Suprapubic skin (tissue), 4 donors: ENCODE data around the gene CSTF3. TPM values are rescaled to one million over a fixed set of nuclear protein-coding genes. Genes with fewer than 3 reads are reported as not detected.
"Not testable (repeated sequence)": the region's sequence is repeated elsewhere in the genome, so short reads cannot be mapped to it uniquely, and the experiment has no call there.

Experiments
- DNase-seq, 2 donors: peaks; one replicate each; pipeline ENCODE4 v3.0.0-alpha.2; 2019; ENCODE audit warnings: low spot score in 2 of 2
- H3K27ac ChIP-seq: fragments of 200-600 bp; sonication (generic); one replicate; pipeline ENCODE4 v1.5.1; 2019
- H3K27me3 ChIP-seq: fragments of 200-600 bp; sonication (generic); one replicate; pipeline ENCODE4 v1.5.1; 2019
- H3K36me3 ChIP-seq: fragments of 200-600 bp; sonication (generic); one replicate; pipeline ENCODE4 v1.5.1; 2019
- H3K4me1 ChIP-seq: fragments of 200-600 bp; sonication (generic); one replicate; pipeline ENCODE4 v1.5.1; 2019
- H3K4me3 ChIP-seq: fragments of 200-600 bp; sonication (generic); one replicate; pipeline ENCODE4 v1.5.1; 2019; ENCODE audit warnings: mild to moderate bottlenecking
- H3K9me3 ChIP-seq: fragments of 200-600 bp; sonication (generic); one replicate; pipeline ENCODE4 v1.5.1; 2019
- EP300 ChIP-seq: sonication (generic); formaldehyde crosslinking; IDR thresholded peaks from one replicate; pipeline ENCODE4 v1.6.1; 2017; ENCODE audit warnings: antibody characterized with exemption
- POLR2A ChIP-seq, 2 donors: fragments of 450-650 bp; IDR thresholded peaks; one replicate each; pipeline ENCODE4 v1.6.1; 2017; ENCODE audit warnings: antibody characterized with exemption in 2 of 2, mild to moderate bottlenecking in 2 of 2, moderate library complexity in 2 of 2
- POLR2AphosphoS5 ChIP-seq, 3 donors: sonication (generic); formaldehyde crosslinking; IDR thresholded peaks; one replicate each; pipeline ENCODE4 v1.6.1; 2017; ENCODE audit warnings: antibody characterized with exemption in 3 of 3
- WGBS: methylation state at CpG from one replicate; pipeline ENCODE4 v1.1.5; 2018; 5-methylcytosine and 5-hydroxymethylcytosine counted together
- total RNA-seq, 4 donors: library from RNA; depleted of rRNA; stranded (reverse); fragments of >200 nt; gene quantifications; one replicate each; pipeline ENCODE4 v1.1.0, GENCODE V29; 2016
- TF ChIP-seq, protein P1 (sequence below), 2 donors: fragments of 200-600 bp in 1 of 2; fragments of 450-650 bp in 1 of 2; sonication (generic) in 1 of 2; IDR thresholded peaks; one replicate each; pipeline ENCODE4 v1.5.1; 2016 to 2019; ENCODE audit warnings: antibody characterized with exemption in 2 of 2, mild to moderate bottlenecking in 1 of 2, moderate library complexity in 1 of 2

Gene CSTF3
- total RNA-seq, 4 donors from 2014 or later, result 10.8 to 23.3 (median 12.4) TPM

DNA sequence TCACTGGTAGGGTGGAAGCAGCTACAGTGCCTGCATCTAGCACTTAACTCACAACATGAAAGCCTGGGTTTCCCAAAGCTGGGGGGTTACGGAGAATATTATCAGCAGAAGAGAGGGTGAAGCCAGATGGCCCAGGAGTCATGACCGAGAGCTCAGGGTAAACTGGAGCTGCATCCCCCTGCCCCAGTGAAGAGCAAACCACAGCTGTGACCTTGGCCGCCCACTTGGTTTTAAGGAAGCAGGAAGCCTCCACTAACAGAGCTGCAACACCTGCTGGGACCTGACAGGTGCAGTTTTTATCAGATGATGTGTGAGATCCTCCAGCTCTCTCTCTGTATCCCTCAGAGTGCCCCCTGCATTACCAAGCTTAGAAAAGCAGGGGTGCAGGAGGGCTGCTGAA is 101.0 kb downstream of the CSTF3 start:
- Histone ChIP-seq H3K27ac (no peak overlapping the region), H3K36me3 (peaks cover 32% of the 10 kb centered on the region), H3K4me3 (no peak overlapping the region), H3K4me1 (peaks cover 44% of the 10 kb centered on the region), H3K9me3 (no peaks in the 10 kb centered on the region), H3K27me3 (no peaks in the 10 kb centered on the region)
- TF ChIP-seq, protein P1, sequence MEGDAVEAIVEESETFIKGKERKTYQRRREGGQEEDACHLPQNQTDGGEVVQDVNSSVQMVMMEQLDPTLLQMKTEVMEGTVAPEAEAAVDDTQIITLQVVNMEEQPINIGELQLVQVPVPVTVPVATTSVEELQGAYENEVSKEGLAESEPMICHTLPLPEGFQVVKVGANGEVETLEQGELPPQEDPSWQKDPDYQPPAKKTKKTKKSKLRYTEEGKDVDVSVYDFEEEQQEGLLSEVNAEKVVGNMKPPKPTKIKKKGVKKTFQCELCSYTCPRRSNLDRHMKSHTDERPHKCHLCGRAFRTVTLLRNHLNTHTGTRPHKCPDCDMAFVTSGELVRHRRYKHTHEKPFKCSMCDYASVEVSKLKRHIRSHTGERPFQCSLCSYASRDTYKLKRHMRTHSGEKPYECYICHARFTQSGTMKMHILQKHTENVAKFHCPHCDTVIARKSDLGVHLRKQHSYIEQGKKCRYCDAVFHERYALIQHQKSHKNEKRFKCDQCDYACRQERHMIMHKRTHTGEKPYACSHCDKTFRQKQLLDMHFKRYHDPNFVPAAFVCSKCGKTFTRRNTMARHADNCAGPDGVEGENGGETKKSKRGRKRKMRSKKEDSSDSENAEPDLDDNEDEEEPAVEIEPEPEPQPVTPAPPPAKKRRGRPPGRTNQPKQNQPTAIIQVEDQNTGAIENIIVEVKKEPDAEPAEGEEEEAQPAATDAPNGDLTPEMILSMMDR (IDR thresholded peaks at IDR 0.05), result no peak
- TF ChIP-seq POLR2AphosphoS5 (IDR thresholded peaks at IDR 0.05) (no peak), POLR2A (IDR thresholded peaks at IDR 0.05) (no peak), EP300 (no peak)
- 97% methylated on average over 3 of the region's 3 CpGs for WGBS
- DNase-seq, result no peak

DNA sequence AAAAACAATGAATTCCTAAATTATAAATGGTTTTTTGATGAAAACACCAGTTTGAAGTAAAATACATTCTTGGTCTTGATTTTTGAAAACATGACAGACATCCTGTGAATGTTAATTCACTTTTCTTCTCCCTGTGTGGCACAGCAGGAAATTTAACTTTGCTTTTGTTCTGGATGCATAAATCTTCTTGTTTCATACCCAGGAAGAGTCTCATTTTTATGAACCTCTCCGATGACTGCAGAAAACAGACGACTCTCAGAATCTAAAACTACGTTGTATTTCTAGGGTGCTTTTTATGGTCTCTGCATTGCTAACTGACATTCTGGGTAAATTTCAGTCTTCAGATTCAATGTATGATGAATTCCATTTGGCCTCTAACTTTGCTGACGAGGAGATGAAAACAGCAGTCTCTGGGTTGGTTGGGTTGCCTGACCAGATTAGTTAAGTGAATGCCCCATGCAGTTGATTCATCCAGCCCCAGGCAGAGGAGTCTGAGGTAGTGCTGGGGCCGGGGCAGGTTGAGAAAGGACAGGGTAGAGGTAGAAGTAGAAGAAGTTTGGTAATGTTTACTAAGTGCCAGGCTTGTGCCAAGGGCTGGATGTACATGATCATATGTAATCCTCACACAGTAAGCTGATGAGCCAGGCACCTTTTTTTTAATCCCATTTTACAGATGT is 101.8 kb downstream of the CSTF3 start:
- TF ChIP-seq POLR2AphosphoS5 (IDR thresholded peaks at IDR 0.05) (no peak), POLR2A (IDR thresholded peaks at IDR 0.05) (no peak), EP300 (no peak)
- TF ChIP-seq, protein P1 (IDR thresholded peaks at IDR 0.05), result no peak
- DNase-seq, result no peak
- H3K9me3 ChIP-seq, result no peaks in the 10 kb centered on the region
- H3K4me3 ChIP-seq, result no peak overlapping the region
- H3K27ac ChIP-seq, result no peak overlapping the region
- peaks cover 35% of the 10 kb centered on the region for H3K36me3 ChIP-seq
- no peaks in the 10 kb centered on the region for H3K27me3 ChIP-seq
- 68% methylated on average over 5 of the region's 5 CpGs for WGBS
- peaks cover 36% of the 10 kb centered on the region for H3K4me1 ChIP-seq

DNA sequence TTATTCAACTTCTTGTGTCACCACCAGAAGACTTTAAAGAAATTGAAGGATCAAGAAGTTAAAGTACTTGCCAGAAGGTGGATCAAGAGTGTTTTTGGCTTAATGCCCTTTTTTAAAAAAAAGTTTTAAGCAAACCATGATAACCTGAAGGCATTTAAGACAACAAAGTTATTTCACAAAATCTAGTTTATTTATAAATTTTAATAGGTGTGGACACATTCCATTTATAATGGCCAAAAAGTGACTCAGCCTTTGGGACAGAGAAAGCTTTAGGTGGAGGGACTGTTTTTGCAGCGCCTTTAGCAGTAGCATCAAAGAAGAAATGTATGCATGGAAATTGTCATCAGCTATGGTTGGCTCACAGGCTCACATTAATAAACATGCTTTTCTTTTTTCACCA is 104.0 kb downstream of the CSTF3 start:
- Histone ChIP-seq H3K4me3 (no peak overlapping the region), H3K27ac (no peak overlapping the region), H3K36me3 (peaks cover 35% of the 10 kb centered on the region), H3K4me1 (peaks cover 19% of the 10 kb centered on the region), H3K9me3 (no peaks in the 10 kb centered on the region), H3K27me3 (no peaks in the 10 kb centered on the region)
- no peak for DNase-seq
- TF ChIP-seq, protein P1 (IDR thresholded peaks at IDR 0.05), result no peak
- TF ChIP-seq POLR2A (IDR thresholded peaks at IDR 0.05) (no peak), EP300 (no peak), POLR2AphosphoS5 (IDR thresholded peaks at IDR 0.05) (no peak)
- 60% methylated on average over 1 of the region's 1 CpG for WGBS

DNA sequence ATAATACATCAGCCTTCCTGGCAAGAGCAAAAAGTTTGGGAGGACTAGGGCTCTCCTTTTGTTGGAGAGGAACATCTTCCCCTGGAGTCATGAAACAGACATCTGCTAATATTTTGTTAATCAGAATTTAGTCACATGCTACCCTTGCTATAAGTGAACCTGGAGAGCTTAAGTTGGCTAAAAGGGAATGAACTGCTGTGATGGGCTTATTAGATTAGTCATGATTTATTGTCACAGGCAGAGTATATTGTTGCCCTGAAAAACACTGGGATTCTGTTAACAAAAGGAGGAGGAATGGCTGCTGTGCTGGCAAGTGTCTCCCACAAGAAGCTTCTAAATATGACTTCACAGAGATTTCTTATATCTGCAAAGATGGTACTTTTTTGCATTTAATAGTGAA is 105.9 kb downstream of the CSTF3 start:
- no peak overlapping the region for H3K27ac ChIP-seq
- H3K4me3 ChIP-seq, result no peak overlapping the region
- H3K4me1 ChIP-seq, result peaks cover 12% of the 10 kb centered on the region
- TF ChIP-seq POLR2AphosphoS5 (IDR thresholded peaks at IDR 0.05) (no peak), EP300 (no peak), POLR2A (IDR thresholded peaks at IDR 0.05) (no peak)
- TF ChIP-seq, protein P1 (IDR thresholded peaks at IDR 0.05), result no peak
- no peaks in the 10 kb centered on the region for H3K27me3 ChIP-seq
- H3K9me3 ChIP-seq, result no peaks in the 10 kb centered on the region
- peaks cover 29% of the 10 kb centered on the region for H3K36me3 ChIP-seq
- no peak for DNase-seq

DNA sequence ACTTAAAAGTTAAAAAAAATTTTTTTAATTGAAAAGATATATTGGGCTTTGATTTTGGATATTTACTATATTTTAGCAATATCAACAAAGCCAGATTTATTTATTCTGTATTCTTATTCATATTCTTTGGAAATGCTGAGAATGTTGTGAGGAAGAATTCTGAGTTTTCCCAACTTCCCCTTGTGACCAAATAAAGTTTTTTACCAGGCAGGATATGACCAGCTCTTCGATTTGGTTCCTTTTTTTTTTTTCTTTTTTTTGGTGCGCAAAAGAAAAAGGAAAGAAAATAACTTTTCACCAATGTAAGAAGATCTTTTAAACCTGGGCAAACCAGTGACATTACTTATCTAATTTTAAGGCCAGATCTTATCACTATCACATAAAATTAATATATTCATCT is 109.0 kb downstream of the CSTF3 start:
- peak overlapping the region; percentile 38 for H3K27ac ChIP-seq
- H3K36me3 ChIP-seq, result peaks cover 7% of the 10 kb centered on the region
- DNase-seq, result no peak
- peaks cover 5% of the 10 kb centered on the region for H3K4me1 ChIP-seq
- TF ChIP-seq POLR2A (IDR thresholded peaks at IDR 0.05) (no peak), POLR2AphosphoS5 (IDR thresholded peaks at IDR 0.05) (no peak), EP300 (no peak)
- TF ChIP-seq, protein P1 (IDR thresholded peaks at IDR 0.05), result no peak
- 74% methylated on average over 2 of the region's 2 CpGs for WGBS
- no peaks in the 10 kb centered on the region for H3K27me3 ChIP-seq
- H3K9me3 ChIP-seq, result no peaks in the 10 kb centered on the region
- no peak overlapping the region for H3K4me3 ChIP-seq

DNA sequence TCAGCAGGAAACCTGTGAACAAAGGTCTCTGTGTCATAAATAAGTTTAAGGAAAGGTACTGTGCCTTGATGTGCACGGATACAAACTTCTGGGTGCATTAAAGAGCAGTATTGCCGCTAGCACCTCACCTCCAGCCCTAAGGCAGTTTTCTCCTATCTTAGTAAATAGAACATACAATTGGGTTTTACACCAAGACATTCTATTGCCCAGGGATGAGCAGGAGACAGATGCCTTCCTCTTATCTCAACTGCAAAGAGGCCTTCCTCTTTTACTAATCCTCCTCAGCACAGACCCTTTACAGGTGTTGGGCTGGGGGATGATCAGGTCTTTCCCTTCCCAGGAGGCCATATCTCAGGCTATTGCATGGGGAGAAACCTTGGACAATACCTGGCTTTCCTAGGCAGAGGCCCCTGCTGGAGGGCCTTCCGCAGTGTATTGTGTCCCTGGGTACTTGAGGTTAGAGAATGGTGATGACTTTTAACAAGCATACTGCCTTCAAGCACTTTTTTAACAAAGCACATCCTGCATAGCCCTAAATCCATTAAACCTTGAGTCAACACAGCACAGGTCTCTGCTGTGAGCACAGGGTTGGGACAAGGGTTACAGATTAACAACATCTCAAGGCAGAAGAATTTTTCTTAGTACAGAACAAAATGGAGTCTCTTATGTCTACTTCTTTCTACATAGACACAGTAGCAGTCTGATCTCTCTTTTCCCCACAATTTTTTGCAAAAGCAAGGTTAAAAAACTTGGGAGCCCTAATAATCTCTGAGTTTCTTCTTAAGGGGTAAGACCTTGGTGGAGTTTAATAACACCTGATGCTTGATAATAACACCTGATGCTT is 111.5 kb downstream of the CSTF3 start:
- not testable (repeated sequence) for H3K27me3 ChIP-seq, H3K9me3 ChIP-seq, H3K27ac ChIP-seq, H3K36me3 ChIP-seq, DNase-seq, H3K4me3 ChIP-seq
- H3K4me1 ChIP-seq, result peaks cover 16% of the 10 kb centered on the region
- WGBS, result 84% methylated on average over 3 of the region's 3 CpGs

DNA sequence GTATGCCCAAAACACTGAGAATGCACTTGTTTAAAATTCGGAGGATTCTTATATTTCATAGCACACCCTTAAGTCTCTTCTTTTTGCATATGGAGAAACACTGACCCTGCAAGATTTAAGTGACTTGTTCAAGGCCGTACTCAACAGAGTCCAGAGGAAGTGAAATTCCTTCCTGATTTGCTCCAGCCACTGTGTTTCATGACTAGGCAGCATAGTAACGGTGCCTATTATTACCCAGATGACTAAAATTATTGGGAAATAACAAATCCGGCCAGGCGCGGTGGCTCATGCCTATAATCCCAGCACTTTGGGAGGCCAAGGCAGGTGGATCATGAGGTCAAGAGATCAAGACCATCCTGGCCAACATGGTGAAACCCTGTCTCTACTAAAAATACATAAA is 112.6 kb downstream of the CSTF3 start:
- not testable (repeated sequence) for H3K9me3 ChIP-seq, H3K4me3 ChIP-seq, H3K36me3 ChIP-seq, H3K27me3 ChIP-seq, H3K27ac ChIP-seq, DNase-seq
- H3K4me1 ChIP-seq, result peaks cover 26% of the 10 kb centered on the region
- WGBS, result 89% methylated on average over 6 of the region's 6 CpGs
